Gastrocnemius medialis (tissue), 4 donors: ENCODE data around the gene RSPRY1. TPM values are rescaled to one million over a fixed set of nuclear protein-coding genes. Genes with fewer than 3 reads are reported as not detected.

ENCODE experiments used
- ATAC-seq, 2 donors: fragments of 150-250 bp; one replicate each; pipeline ENCODE4 v1.9.1; 2016
- DNase-seq, 2 donors: peaks; one replicate each; pipeline ENCODE4 v3.0.0-alpha.2; 2019
- H3K27ac ChIP-seq, 4 donors: fragments of 200-600 bp; sonication (generic); 1 replicate in 1 of 4; 2 replicates in 3 of 4; pipeline ENCODE4 v1.5.1; 2016 to 2018; ENCODE audit warnings: mild to moderate bottlenecking in 2 of 4, moderate library complexity in 1 of 4
- H3K27me3 ChIP-seq, 3 donors: fragments of 200-600 bp; sonication (generic) in 2 of 3; 1 replicate in 1 of 3; 2 replicates in 2 of 3; pipeline versions ENCODE4 v1.5.1 to v1.6.0; 2016 to 2019; ENCODE audit warnings: mild to moderate bottlenecking in 1 of 3, moderate library complexity in 1 of 3
- H3K36me3 ChIP-seq, 2 donors: fragments of 200-600 bp; sonication (generic) in 1 of 2; one replicate each; pipeline ENCODE4 v1.5.1; 2017 to 2018
- H3K4me1 ChIP-seq, 2 donors: fragments of 200-600 bp; sonication (generic) in 1 of 2; one replicate each; pipeline ENCODE4 v1.5.1; 2016 to 2017; ENCODE audit warnings: mild to moderate bottlenecking in 2 of 2
- H3K4me3 ChIP-seq, 4 donors: fragments of 200-600 bp; sonication (generic) in 3 of 4; 1 replicate in 1 of 4; 2 replicates in 3 of 4; pipeline ENCODE4 v1.5.1; 2016 to 2019; ENCODE audit warnings: mild to moderate bottlenecking in 2 of 4
- H3K9me3 ChIP-seq, 3 donors: fragments of 200-600 bp; sonication (generic) in 2 of 3; 1 replicate in 1 of 3; 2 replicates in 2 of 3; pipeline ENCODE4 v1.5.1; 2016 to 2019
- CTCF ChIP-seq, 5 experiments: fragments of 450-650 bp in 3 of 5; fragments of 200-600 bp in 2 of 5; sonication (generic) in 2 of 5; IDR thresholded peaks in 4 of 5; conservative IDR thresholded peaks in 1 of 5; 1 replicate in 4 of 5; 2 replicates in 1 of 5; pipeline ENCODE4 v1.5.1; 2016 to 2019; ENCODE audit warnings: antibody characterized with exemption in 5 of 5, mild to moderate bottlenecking in 3 of 5, moderate library complexity in 3 of 5
- POLR2A ChIP-seq, 2 donors: fragments of 450-650 bp; IDR thresholded peaks; one replicate each; pipeline ENCODE4 v1.6.1; 2017; ENCODE audit warnings: antibody characterized with exemption in 2 of 2, mild to moderate bottlenecking in 2 of 2, moderate library complexity in 2 of 2
- in situ Hi-C, 4 donors: fragments of 200-750 bp; cut with MboI; loops; one replicate each; pipeline versions ENCODE4 v1.15.0 to v1.8.0; 2017; ENCODE audit warnings: low sequenced_read_pairs in 4 of 4
- intact Hi-C: fragments of 100-400 bp; cut with DNase I; formaldehyde crosslinking; loops from one replicate; pipeline ENCODE4 v1.15.1; 2023; ENCODE audit warnings: low total_unique reads
- total RNA-seq, 4 donors: library from RNA; depleted of rRNA; stranded (reverse); fragments of >200 nt; gene quantifications; one replicate each; pipeline versions ENCODE4 v1.1.0 to v1.2.3, GENCODE V29; 2016

RSPRY1 gene
- total RNA-seq, 4 donors from 2014 or later: 15.4 to 24.1 (median 20.7) TPM

GRCh38 chr16:57152096-57153093 is 33.7 kb upstream of the RSPRY1 start:
- Histone ChIP-seq H3K27me3 (no peaks in the 10 kb centered on the region), H3K27ac (no peak overlapping the region), H3K4me1 (peaks cover 11 to 20% of the 10 kb centered on the region in 2 donors), H3K9me3 (no peaks in the 10 kb centered on the region), H3K36me3 (peaks cover 0 to 37% of the 10 kb centered on the region in 2 donors), H3K4me3 (no peak overlapping the region)
- intact Hi-C loops (no loop called here), in situ Hi-C loops (no loop called here)
- no peak for DNase-seq
- ATAC-seq: no peak
- no peak for TF ChIP-seq CTCF (IDR thresholded peaks at IDR 0.05 in 4 of 5, conservative IDR thresholded peaks at IDR 0.05 in 1 of 5)
- no peak for TF ChIP-seq POLR2A (IDR thresholded peaks at IDR 0.05)

GRCh38 chr16:57153841-57154240 is 32.3 kb upstream of the RSPRY1 start:
- ATAC-seq (no peak), DNase-seq (no peak)
- intact Hi-C loops: no loop called here
- Histone ChIP-seq H3K27ac (no peak overlapping the region), H3K36me3 (peaks cover 0 to 41% of the 10 kb centered on the region in 2 donors), H3K4me3 (no peak overlapping the region), H3K4me1 (peaks cover 0 to 5% of the 10 kb centered on the region in 2 donors), H3K27me3 (no peaks in the 10 kb centered on the region), H3K9me3 (no peaks in the 10 kb centered on the region)
- no peak for TF ChIP-seq POLR2A (IDR thresholded peaks at IDR 0.05)
- no peak for TF ChIP-seq CTCF (IDR thresholded peaks at IDR 0.05 in 4 of 5, conservative IDR thresholded peaks at IDR 0.05 in 1 of 5)
- in situ Hi-C loops: no loop called here

GRCh38 chr16:57155702-57156350 is 30.3 kb upstream of the RSPRY1 start:
- H3K9me3 ChIP-seq: no peaks in the 10 kb centered on the region
- intact Hi-C loops (no loop called here), in situ Hi-C loops (no loop called here)
- TF ChIP-seq POLR2A (IDR thresholded peaks at IDR 0.05) (no peak), CTCF (IDR thresholded peaks at IDR 0.05 in 4 of 5, conservative IDR thresholded peaks at IDR 0.05 in 1 of 5) (no peak)
- no peak for DNase-seq
- no peak overlapping the region for H3K4me3 ChIP-seq
- no peaks in the 10 kb centered on the region for H3K4me1 ChIP-seq
- peaks cover 0 to 47% of the 10 kb centered on the region in 2 donors for H3K36me3 ChIP-seq
- no peak overlapping the region for H3K27ac ChIP-seq
- H3K27me3 ChIP-seq: no peaks in the 10 kb centered on the region
- ATAC-seq: no peak

GRCh38 chr16:57156351-57156703 is 29.8 kb upstream of the RSPRY1 start:
- TF ChIP-seq POLR2A (IDR thresholded peaks at IDR 0.05) (no peak), CTCF (IDR thresholded peaks at IDR 0.05 in 4 of 5, conservative IDR thresholded peaks at IDR 0.05 in 1 of 5) (no peak)
- in situ Hi-C loops (no loop called here), intact Hi-C loops (no loop called here)
- Histone ChIP-seq H3K27ac (no peak overlapping the region), H3K9me3 (no peaks in the 10 kb centered on the region), H3K4me1 (no peaks in the 10 kb centered on the region), H3K36me3 (peaks cover 0 to 47% of the 10 kb centered on the region in 2 donors), H3K4me3 (no peak overlapping the region), H3K27me3 (no peaks in the 10 kb centered on the region)
- ATAC-seq (no peak), DNase-seq (no peak)
